HEK293 (cell line): ENCODE results near the gene BICD2.

Source experiments
- CTCF ChIA-PET: fragments of 350-600 bp; formaldehyde crosslinking; extraction: SDS; loops from one replicate; lab custom pipeline; 2021; ENCODE audit warnings: antibody characterized with exemption; lab: Yijun Ruan, JAX
- POLR2A ChIA-PET: fragments of 300-600 bp; formaldehyde crosslinking; extraction: SDS; loops from one replicate; lab custom pipeline; 2020; ENCODE audit warnings: antibody characterized with exemption, inconsistent platforms; lab: Yijun Ruan, JAX
- H3K27ac ChIP-seq: fragments of 200-500 bp; sonication (Bioruptor generic); 2 replicates; pipeline ENCODE4 v1.5.1; 2014; ENCODE audit warnings: low read depth, low read length, control low read depth, inconsistent platforms; ENCODE audit errors: extremely low read depth
- H3K36me3 ChIP-seq, 2 experiments: fragments of 200-500 bp in 1 of 2; sonication (Bioruptor generic) in 1 of 2; 1 replicate in 1 of 2; 2 replicates in 1 of 2; pipeline ENCODE4 v1.5.1; 2014 to 2017; ENCODE audit warnings: inconsistent platforms in 2 of 2, low read length in 2 of 2; ENCODE audit not compliant: control insufficient read depth in 2 of 2, insufficient read depth in 1 of 2
- H3K4me1 ChIP-seq: fragments of 200-500 bp; sonication (Bioruptor generic); 2 replicates; pipeline ENCODE4 v1.5.1; 2014; ENCODE audit warnings: mild to moderate bottlenecking, low read length, inconsistent platforms; ENCODE audit not compliant: control insufficient read depth, insufficient read depth
- H3K4me3 ChIP-seq: 2 replicates; pipeline ENCODE4 v1.5.1; 2011; ENCODE audit warnings: low read depth, mild to moderate bottlenecking, control low read depth, low read length, moderate library complexity
- H3K9me3 ChIP-seq: fragments of 200-500 bp; sonication (Bioruptor generic); 2 replicates; pipeline ENCODE4 v1.5.1; 2014; ENCODE audit warnings: low read depth, low read length, inconsistent platforms; ENCODE audit not compliant: control insufficient read depth, insufficient read depth
- GLIS2 ChIP-seq: fragments of 450-650 bp; formaldehyde crosslinking; IDR thresholded peaks from 2 replicates; pipeline ENCODE4 v1.5.1; 2016; ENCODE audit warnings: missing biosample characterization, missing genetic modification characterization
- MYNN ChIP-seq: fragments of 450-650 bp; formaldehyde crosslinking; IDR thresholded peaks from 2 replicates; pipeline ENCODE4 v1.5.1; 2016; ENCODE audit warnings: missing biosample characterization, missing genetic modification characterization, borderline replicate concordance
- MZF1 ChIP-seq: fragments of 450-650 bp; formaldehyde crosslinking; IDR thresholded peaks from 2 replicates; pipeline ENCODE4 v1.5.1; 2017; ENCODE audit warnings: missing biosample characterization, missing genetic modification characterization, borderline replicate concordance
- YY1 ChIP-seq: fragments of 450-650 bp; formaldehyde crosslinking; IDR thresholded peaks from 2 replicates; pipeline ENCODE4 v1.5.1; 2018; ENCODE audit warnings: missing biosample characterization, missing genetic modification characterization
- ZBTB21 ChIP-seq: fragments of 450-650 bp; formaldehyde crosslinking; IDR thresholded peaks from 2 replicates; pipeline ENCODE4 v1.5.1; 2017; ENCODE audit warnings: missing biosample characterization, missing genetic modification characterization
- ZBTB44 ChIP-seq: fragments of 450-650 bp; IDR thresholded peaks from 2 replicates; pipeline ENCODE4 v1.5.1; 2018; ENCODE audit warnings: missing biosample characterization, mild to moderate bottlenecking, missing genetic modification characterization
- ZNF157 ChIP-seq: fragments of 450-650 bp; formaldehyde crosslinking; IDR thresholded peaks from 2 replicates; pipeline ENCODE4 v1.5.1; 2016; ENCODE audit warnings: missing biosample characterization, missing genetic modification characterization
- ZNF223 ChIP-seq: fragments of 450-650 bp; formaldehyde crosslinking; IDR thresholded peaks from 2 replicates; pipeline ENCODE4 v1.5.1; 2016; ENCODE audit warnings: missing biosample characterization, missing genetic modification characterization
- ZNF362 ChIP-seq: fragments of 450-650 bp; formaldehyde crosslinking; IDR thresholded peaks from 2 replicates; pipeline ENCODE4 v1.5.1; 2016; ENCODE audit warnings: missing biosample characterization, missing genetic modification characterization
- ZNF473 ChIP-seq: fragments of 450-650 bp; formaldehyde crosslinking; IDR thresholded peaks from 2 replicates; pipeline ENCODE4 v1.5.1; 2017; ENCODE audit warnings: missing biosample characterization, missing genetic modification characterization
- ZNF555 ChIP-seq: fragments of 450-650 bp; formaldehyde crosslinking; conservative IDR thresholded peaks from 2 replicates; pipeline ENCODE4 v1.5.1; 2017; ENCODE audit warnings: missing biosample characterization, mild to moderate bottlenecking, missing genetic modification characterization, inconsistent platforms
- ZNF571 ChIP-seq: fragments of 450-650 bp; formaldehyde crosslinking; IDR thresholded peaks from 2 replicates; pipeline ENCODE4 v1.5.0; 2017; ENCODE audit warnings: missing biosample characterization, missing genetic modification characterization
- ZNF580 ChIP-seq: fragments of 450-650 bp; formaldehyde crosslinking; IDR thresholded peaks from 2 replicates; pipeline ENCODE4 v1.5.1; 2016; ENCODE audit warnings: missing biosample characterization, missing genetic modification characterization
- ZNF629 ChIP-seq: fragments of 450-650 bp; formaldehyde crosslinking; IDR thresholded peaks from 2 replicates; pipeline ENCODE4 v1.5.1; 2017; ENCODE audit warnings: missing biosample characterization, missing genetic modification characterization
- ZNF639 ChIP-seq: fragments of 450-650 bp; formaldehyde crosslinking; IDR thresholded peaks from 2 replicates; pipeline ENCODE4 v1.5.1; 2016; ENCODE audit warnings: missing biosample characterization, missing genetic modification characterization
- ZNF664 ChIP-seq: fragments of 450-650 bp; formaldehyde crosslinking; IDR thresholded peaks from 2 replicates; pipeline ENCODE4 v1.5.1; 2016; ENCODE audit warnings: missing biosample characterization, missing genetic modification characterization
- ZNF791 ChIP-seq: fragments of 450-650 bp; formaldehyde crosslinking; IDR thresholded peaks from 2 replicates; pipeline ENCODE4 v1.5.1; 2016; ENCODE audit warnings: missing biosample characterization, missing genetic modification characterization
- TF ChIP-seq, protein P1 (sequence below): fragments of 450-650 bp; formaldehyde crosslinking; IDR thresholded peaks from 2 replicates; pipeline ENCODE4 v1.5.1; 2017; ENCODE audit warnings: missing biosample characterization, missing genetic modification characterization
- TF ChIP-seq, protein P2 (sequence below): fragments of 450-650 bp; formaldehyde crosslinking; IDR thresholded peaks from 2 replicates; pipeline ENCODE4 v1.5.1; 2016; ENCODE audit warnings: missing biosample characterization, missing genetic modification characterization
- TF ChIP-seq, protein P3 (sequence below): fragments of 450-650 bp; formaldehyde crosslinking; IDR thresholded peaks from 2 replicates; pipeline ENCODE4 v1.5.1; 2016; ENCODE audit warnings: missing biosample characterization, missing genetic modification characterization, borderline replicate concordance

Gene BICD2

GRCh38 chr9:92663951-92664350 is 100.7 kb downstream of the BICD2 start:
- H3K9me3 ChIP-seq = no peaks in the 10 kb centered on the region
- POLR2A ChIA-PET = no interaction called here
- CTCF ChIA-PET = interaction anchor here (0.9 kb wide), 1 partner anchor 10 kb away, joined by 3 read pairs; no protein-coding TSS in a partner anchor
- H3K4me1 ChIP-seq = peaks cover 3% of the 10 kb centered on the region; the same call in 1 of the 2 replicates
- H3K27ac ChIP-seq = no peak overlapping the region
- H3K36me3 ChIP-seq = peaks cover 0 to 35% of the 10 kb centered on the region in 2 experiments; a peak in 1 of 3 replicates
- TF ChIP-seq ZNF629 (tag by site-specific recombination) = peak; percentile 43
- TF ChIP-seq MYNN (tag by site-specific recombination) = no peak
- TF ChIP-seq ZNF791 (tag by site-specific recombination) = no peak
- TF ChIP-seq ZNF555 (tag by site-specific recombination) = no peak
- TF ChIP-seq GLIS2 (tag by site-specific recombination) = no peak
- TF ChIP-seq, protein P1, sequence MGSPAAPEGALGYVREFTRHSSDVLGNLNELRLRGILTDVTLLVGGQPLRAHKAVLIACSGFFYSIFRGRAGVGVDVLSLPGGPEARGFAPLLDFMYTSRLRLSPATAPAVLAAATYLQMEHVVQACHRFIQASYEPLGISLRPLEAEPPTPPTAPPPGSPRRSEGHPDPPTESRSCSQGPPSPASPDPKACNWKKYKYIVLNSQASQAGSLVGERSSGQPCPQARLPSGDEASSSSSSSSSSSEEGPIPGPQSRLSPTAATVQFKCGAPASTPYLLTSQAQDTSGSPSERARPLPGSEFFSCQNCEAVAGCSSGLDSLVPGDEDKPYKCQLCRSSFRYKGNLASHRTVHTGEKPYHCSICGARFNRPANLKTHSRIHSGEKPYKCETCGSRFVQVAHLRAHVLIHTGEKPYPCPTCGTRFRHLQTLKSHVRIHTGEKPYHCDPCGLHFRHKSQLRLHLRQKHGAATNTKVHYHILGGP = no peak
- TF ChIP-seq MZF1 (tag by site-specific recombination) = no peak
- no peak for TF ChIP-seq YY1 (tag by site-specific recombination)
- H3K4me3 ChIP-seq = no peak overlapping the region

- Histone ChIP-seq H3K27ac (no peak overlapping the region), H3K36me3 (peaks cover 0 to 42% of the 10 kb centered on the region in 2 experiments; a peak in 1 of 3 replicates), H3K4me3 (no peak overlapping the region), H3K4me1 (0 out of 2 replicates have a peak, but pooled peaks cover 3% of the 10 kb centered on the region), H3K9me3 (no peaks in the 10 kb centered on the region)
- CTCF ChIA-PET = interaction anchor here (0.9 kb wide), 1 partner anchor 9 kb away, joined by 3 read pairs; no protein-coding TSS in a partner anchor
- POLR2A ChIA-PET = no interaction called here
- TF ChIP-seq ZNF223 (tag by site-specific recombination) (no peak), ZNF639 (tag by site-specific recombination) (no peak), ZNF664 (tag by site-specific recombination) (no peak), ZBTB21 (tag by site-specific recombination) (no peak), ZNF157 (no peak), ZBTB44 (tag by site-specific recombination) (no peak), ZNF473 (tag by site-specific recombination) (no peak), ZNF571 (tag by site-specific recombination) (no peak), ZNF580 (tag by site-specific recombination) (no peak), ZNF362 (tag by site-specific recombination) (no peak)
- TF ChIP-seq, protein P2, sequence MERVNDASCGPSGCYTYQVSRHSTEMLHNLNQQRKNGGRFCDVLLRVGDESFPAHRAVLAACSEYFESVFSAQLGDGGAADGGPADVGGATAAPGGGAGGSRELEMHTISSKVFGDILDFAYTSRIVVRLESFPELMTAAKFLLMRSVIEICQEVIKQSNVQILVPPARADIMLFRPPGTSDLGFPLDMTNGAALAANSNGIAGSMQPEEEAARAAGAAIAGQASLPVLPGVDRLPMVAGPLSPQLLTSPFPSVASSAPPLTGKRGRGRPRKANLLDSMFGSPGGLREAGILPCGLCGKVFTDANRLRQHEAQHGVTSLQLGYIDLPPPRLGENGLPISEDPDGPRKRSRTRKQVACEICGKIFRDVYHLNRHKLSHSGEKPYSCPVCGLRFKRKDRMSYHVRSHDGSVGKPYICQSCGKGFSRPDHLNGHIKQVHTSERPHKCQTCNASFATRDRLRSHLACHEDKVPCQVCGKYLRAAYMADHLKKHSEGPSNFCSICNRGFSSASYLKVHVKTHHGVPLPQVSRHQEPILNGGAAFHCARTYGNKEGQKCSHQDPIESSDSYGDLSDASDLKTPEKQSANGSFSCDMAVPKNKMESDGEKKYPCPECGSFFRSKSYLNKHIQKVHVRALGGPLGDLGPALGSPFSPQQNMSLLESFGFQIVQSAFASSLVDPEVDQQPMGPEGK (tag by site-specific recombination) = no peak
- TF ChIP-seq, protein P3, sequence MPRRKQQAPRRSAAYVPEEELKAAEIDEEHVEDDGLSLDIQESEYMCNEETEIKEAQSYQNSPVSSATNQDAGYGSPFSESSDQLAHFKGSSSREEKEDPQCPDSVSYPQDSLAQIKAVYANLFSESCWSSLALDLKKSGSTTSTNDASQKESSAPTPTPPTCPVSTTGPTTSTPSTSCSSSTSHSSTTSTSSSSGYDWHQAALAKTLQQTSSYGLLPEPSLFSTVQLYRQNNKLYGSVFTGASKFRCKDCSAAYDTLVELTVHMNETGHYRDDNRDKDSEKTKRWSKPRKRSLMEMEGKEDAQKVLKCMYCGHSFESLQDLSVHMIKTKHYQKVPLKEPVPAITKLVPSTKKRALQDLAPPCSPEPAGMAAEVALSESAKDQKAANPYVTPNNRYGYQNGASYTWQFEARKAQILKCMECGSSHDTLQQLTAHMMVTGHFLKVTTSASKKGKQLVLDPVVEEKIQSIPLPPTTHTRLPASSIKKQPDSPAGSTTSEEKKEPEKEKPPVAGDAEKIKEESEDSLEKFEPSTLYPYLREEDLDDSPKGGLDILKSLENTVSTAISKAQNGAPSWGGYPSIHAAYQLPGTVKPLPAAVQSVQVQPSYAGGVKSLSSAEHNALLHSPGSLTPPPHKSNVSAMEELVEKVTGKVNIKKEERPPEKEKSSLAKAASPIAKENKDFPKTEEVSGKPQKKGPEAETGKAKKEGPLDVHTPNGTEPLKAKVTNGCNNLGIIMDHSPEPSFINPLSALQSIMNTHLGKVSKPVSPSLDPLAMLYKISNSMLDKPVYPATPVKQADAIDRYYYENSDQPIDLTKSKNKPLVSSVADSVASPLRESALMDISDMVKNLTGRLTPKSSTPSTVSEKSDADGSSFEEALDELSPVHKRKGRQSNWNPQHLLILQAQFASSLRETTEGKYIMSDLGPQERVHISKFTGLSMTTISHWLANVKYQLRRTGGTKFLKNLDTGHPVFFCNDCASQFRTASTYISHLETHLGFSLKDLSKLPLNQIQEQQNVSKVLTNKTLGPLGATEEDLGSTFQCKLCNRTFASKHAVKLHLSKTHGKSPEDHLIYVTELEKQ (tag by site-specific recombination) = no peak
Observed at GRCh38 chr9:92663126-92663525, 101.5 kb downstream of the BICD2 start.
